OCI-LY3 (cell line): ENCODE measurements around the gene ZNF831.

Source experiments
- H2AFZ ChIP-seq: fragments of 200-600, 300-600 bp; shearing (Covaris generic); 2 replicates; pipeline ENCODE4 v1.6.0; 2014; ENCODE audit warnings: antibody characterized with exemption, low read depth, low read length
- H3K27ac ChIP-seq: fragments of 200-600, 300-600 bp; sonication (generic); 2 replicates; pipeline ENCODE4 v1.5.1; 2014; ENCODE audit warnings: mild to moderate bottlenecking, low read length, moderate library complexity, mixed read lengths
- H3K27me3 ChIP-seq: fragments of 200-600, 300-600 bp; sonication (generic); 2 replicates; pipeline ENCODE4 v1.6.1; 2014; ENCODE audit warnings: low read depth, low read length, mixed read lengths
- H3K36me3 ChIP-seq: fragments of 200-600, 300-600 bp; sonication (generic); replicated peaks from 2 replicates; pipeline ENCODE3; 2014; ENCODE audit warnings: low read depth, low read length, mixed read lengths
- H3K4me1 ChIP-seq: fragments of 300-600, 200-600 bp; sonication (generic); 2 replicates; pipeline ENCODE4 v1.6.1; 2014; ENCODE audit warnings: low read length, mixed read lengths
- H3K4me2 ChIP-seq: fragments of 200-600, 300-600 bp; sonication (generic); 2 replicates; pipeline ENCODE4 v1.6.1; 2014; ENCODE audit warnings: low read length, mixed read lengths
- H3K4me3 ChIP-seq: fragments of 300-600, 200-600 bp; sonication (generic); 2 replicates; pipeline ENCODE4 v1.5.1; 2014; ENCODE audit warnings: antibody characterized with exemption, mild to moderate bottlenecking, low read length, moderate library complexity
- H3K79me2 ChIP-seq: fragments of 300-600, 200-600 bp; shearing (Covaris generic); 2 replicates; pipeline ENCODE4 v1.6.1; 2014; ENCODE audit warnings: mild to moderate bottlenecking, low read length, mixed read lengths
- H3K9ac ChIP-seq: fragments of 300-600, 200-600 bp; shearing (Covaris generic); 2 replicates; pipeline ENCODE4 v1.6.0; 2014; ENCODE audit warnings: mild to moderate bottlenecking, low read length, moderate library complexity
- H3K9me3 ChIP-seq: fragments of 200-600, 300-600 bp; shearing (Covaris generic); 2 replicates; pipeline ENCODE4 v1.6.1; 2014; ENCODE audit warnings: low read length, mixed read lengths; ENCODE audit not compliant: insufficient read depth
- H4K20me1 ChIP-seq: fragments of 200-600, 300-600 bp; sonication (generic); 2 replicates; pipeline ENCODE4 v1.6.1; 2016; ENCODE audit warnings: low read length, mixed read lengths; ENCODE audit not compliant: insufficient read depth
- CTCF ChIP-seq: fragments of 200-600, 300-600 bp; sonication (generic); IDR thresholded peaks from 2 replicates; pipeline ENCODE4 v1.5.1; 2014; ENCODE audit warnings: antibody characterized with exemption, low read length, low read depth
- EZH2phosphoT487 ChIP-seq: fragments of 200-600 bp; shearing (Covaris generic); IDR thresholded peaks from 2 replicates; pipeline ENCODE4 v1.6.1; 2018; ENCODE audit warnings: antibody characterized with exemption, mixed run types, low read depth

ZNF831 gene

GRCh38 chr20:59161721-59162120 lies 1.9 kb upstream of the ZNF831 start:
- H4K20me1 ChIP-seq, result no peaks in the 10 kb centered on the region
- no peak overlapping the region for H2AFZ ChIP-seq
- no peaks in the 10 kb centered on the region for H3K36me3 ChIP-seq
- peaks cover 18% of the 10 kb centered on the region for H3K4me1 ChIP-seq
- no peak overlapping the region for H3K4me3 ChIP-seq
- TF ChIP-seq CTCF (no peak), EZH2phosphoT487 (no peak)
- peaks cover 29% of the 10 kb centered on the region for H3K27me3 ChIP-seq
- no peaks in the 10 kb centered on the region for H3K79me2 ChIP-seq
- no peak overlapping the region for H3K9ac ChIP-seq
- no peak overlapping the region for H3K27ac ChIP-seq
- H3K4me2 ChIP-seq, result no peak overlapping the region
- no peaks in the 10 kb centered on the region for H3K9me3 ChIP-seq

DNA sequence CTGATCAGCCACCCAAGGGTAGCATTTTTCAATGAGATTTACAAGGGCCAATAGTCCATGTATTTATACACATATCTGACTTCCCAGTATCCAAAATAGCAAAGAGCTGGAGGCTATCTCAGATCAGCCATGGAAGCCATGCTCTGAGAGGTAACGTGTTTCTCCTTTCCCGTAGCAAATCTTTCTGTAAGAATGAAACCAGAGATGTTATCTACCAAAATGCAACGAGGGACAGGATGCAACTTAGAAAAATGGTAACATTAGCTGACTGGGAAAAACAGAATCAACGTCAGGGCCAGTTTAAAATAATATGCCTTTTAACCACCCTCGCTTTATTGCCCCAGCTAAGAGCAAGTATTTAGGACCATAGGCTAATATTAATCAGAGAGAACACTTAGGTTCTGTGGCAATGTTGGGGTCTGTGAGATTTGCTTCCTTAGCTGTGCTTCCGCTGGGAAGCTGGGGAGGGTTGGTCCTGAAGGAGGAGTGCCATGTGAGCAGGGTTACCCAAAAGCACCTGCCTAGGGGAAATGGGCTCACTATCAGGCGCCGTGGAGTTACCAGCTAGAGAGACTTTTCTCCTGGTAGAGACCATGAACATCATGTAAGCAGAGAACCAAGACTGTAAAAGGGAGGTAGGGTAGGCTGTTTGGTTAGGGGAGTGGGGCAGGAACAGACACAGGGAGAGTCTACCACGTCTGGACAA lies 1.2 kb downstream of the ZNF831 start:
- Histone ChIP-seq H3K9ac (no peak overlapping the region), H3K4me3 (no peak overlapping the region), H3K36me3 (no peaks in the 10 kb centered on the region), H4K20me1 (no peaks in the 10 kb centered on the region), H3K4me1 (peaks cover 18% of the 10 kb centered on the region), H3K79me2 (no peaks in the 10 kb centered on the region), H3K27ac (no peak overlapping the region), H2AFZ (no peak overlapping the region), H3K27me3 (peaks cover 24% of the 10 kb centered on the region), H3K4me2 (no peak overlapping the region), H3K9me3 (no peaks in the 10 kb centered on the region)
- TF ChIP-seq EZH2phosphoT487, result no peak
- TF ChIP-seq CTCF, result no peak

DNA sequence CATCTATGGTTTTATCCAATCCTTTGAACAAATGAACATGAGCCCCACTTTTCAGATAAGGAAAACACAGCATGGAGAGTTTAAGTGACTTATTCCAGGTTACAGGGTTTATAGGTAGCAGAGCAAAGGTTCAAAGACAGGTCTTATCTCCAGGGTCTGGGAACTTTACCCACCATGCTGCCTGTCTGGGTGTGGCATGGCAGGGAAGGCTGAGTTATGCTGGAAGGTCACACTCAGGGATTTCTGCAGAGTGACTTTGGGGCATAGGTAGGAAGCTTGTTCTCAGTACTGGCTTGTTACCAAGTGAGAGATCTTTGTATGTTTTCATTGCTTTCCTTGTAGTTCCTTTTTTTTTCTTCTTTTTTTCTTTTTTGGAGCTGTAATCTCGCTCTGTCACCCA lies 1.8 kb downstream of the ZNF831 start:
- Histone ChIP-seq H3K4me3 (no peak overlapping the region), H3K27me3 (peaks cover 29% of the 10 kb centered on the region), H4K20me1 (no peaks in the 10 kb centered on the region), H3K9ac (no peak overlapping the region), H3K4me2 (no peak overlapping the region), H3K27ac (no peak overlapping the region), H2AFZ (no peak overlapping the region), H3K79me2 (no peaks in the 10 kb centered on the region), H3K36me3 (no peaks in the 10 kb centered on the region), H3K9me3 (no peaks in the 10 kb centered on the region), H3K4me1 (peaks cover 18% of the 10 kb centered on the region)
- TF ChIP-seq EZH2phosphoT487, result no peak
- no peak for TF ChIP-seq CTCF

DNA sequence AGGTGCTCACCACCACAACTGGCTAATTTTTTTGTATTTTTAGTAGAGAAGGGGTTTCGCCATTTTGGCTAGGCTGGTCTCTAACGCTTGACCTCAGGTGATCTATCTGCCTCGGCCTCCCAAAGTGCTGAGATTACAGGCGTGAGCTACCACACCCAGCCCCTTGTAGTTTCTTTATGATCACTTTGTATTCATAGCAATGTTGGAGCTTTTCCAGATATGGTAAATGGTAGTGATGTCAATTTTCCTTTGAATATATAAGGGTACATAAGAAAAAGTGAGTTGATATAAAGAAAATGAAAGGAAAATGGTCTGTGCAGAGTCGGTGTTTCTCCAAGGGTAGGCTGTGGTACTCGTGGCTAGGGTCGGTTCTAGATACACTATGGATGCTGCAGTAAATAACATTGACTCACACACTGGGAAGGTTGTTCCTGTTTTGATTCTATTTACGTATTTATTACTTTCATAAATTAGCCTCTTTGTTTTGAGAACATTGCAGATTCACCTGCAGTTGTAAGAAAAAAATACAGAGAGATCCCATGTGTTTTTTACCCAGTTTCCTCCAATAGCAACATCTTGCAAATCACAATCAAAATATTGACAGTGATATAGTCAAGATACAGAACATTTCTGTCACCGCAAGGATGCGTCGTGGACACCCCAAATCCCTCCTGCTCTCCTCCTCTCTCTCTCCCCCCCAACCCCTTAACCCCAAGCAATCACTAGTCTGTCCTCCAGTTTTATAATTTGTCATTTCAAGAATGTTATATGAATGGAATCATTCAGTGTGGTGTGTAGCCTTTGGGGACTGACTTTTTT lies 2.5 kb downstream of the ZNF831 start:
- H3K36me3 ChIP-seq, result no peaks in the 10 kb centered on the region
- H3K4me1 ChIP-seq, result peaks cover 18% of the 10 kb centered on the region
- no peaks in the 10 kb centered on the region for H3K9me3 ChIP-seq
- H3K27me3 ChIP-seq, result peaks cover 35% of the 10 kb centered on the region
- TF ChIP-seq CTCF (no peak), EZH2phosphoT487 (no peak)
- no peak overlapping the region for H3K27ac ChIP-seq
- H3K9ac ChIP-seq, result no peak overlapping the region
- no peaks in the 10 kb centered on the region for H3K79me2 ChIP-seq
- no peak overlapping the region for H2AFZ ChIP-seq
- H3K4me2 ChIP-seq, result no peak overlapping the region
- no peaks in the 10 kb centered on the region for H4K20me1 ChIP-seq
- H3K4me3 ChIP-seq, result no peak overlapping the region
